WI38 (cell line): Measurements from ENCODE around the gene INSL6.

Experiments used
- H3K4me3 ChIP-seq: 2 replicates; pipeline ENCODE4 v1.5.1; 2011; ENCODE audit warnings: low read depth, mild to moderate bottlenecking, control low read depth, low read length
- TF ChIP-seq, protein P1 (sequence below): IDR thresholded peaks from 2 replicates; pipeline ENCODE4 v1.5.1; 2012; ENCODE audit warnings: low read depth, mild to moderate bottlenecking, control low read depth, low read length

Gene INSL6, protein sequence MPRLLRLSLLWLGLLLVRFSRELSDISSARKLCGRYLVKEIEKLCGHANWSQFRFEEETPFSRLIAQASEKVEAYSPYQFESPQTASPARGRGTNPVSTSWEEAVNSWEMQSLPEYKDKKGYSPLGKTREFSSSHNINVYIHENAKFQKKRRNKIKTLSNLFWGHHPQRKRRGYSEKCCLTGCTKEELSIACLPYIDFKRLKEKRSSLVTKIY

DNA sequence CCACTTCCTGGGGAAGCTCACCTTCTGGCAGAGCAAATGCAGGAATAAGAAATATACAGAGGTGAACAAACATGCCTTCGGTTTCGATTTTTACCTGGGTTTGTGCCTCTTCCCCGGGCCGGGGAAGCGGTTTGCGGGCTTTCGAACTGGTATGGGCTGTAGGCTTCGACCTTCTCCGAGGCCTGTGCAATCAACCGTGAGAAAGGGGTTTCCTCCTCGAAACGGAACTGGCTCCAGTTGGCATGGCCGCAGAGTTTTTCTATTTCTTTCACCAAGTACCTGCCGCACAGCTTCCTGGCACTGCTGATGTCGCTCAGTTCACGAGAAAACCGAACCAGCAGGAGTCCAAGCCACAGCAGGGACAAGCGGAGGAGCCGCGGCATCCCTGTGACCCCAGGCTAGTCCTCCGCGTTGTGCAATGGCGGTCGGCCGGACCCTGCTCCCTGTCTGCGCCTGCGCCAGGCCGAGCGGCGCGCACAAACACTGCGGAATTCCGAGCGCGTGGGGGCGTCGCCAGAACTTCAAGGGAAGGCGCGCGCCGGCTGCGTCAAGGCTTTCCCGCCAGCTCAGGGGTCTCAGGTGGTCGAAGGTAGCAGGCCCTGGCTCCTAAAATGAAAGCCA, at the start of gene INSL6:
TSS of gene INSL6 (minus strand) at position 420 of the 621 bp plus-strand sequence. CDS start at position 383, 37 bp downstream.
- TF ChIP-seq, protein P1, sequence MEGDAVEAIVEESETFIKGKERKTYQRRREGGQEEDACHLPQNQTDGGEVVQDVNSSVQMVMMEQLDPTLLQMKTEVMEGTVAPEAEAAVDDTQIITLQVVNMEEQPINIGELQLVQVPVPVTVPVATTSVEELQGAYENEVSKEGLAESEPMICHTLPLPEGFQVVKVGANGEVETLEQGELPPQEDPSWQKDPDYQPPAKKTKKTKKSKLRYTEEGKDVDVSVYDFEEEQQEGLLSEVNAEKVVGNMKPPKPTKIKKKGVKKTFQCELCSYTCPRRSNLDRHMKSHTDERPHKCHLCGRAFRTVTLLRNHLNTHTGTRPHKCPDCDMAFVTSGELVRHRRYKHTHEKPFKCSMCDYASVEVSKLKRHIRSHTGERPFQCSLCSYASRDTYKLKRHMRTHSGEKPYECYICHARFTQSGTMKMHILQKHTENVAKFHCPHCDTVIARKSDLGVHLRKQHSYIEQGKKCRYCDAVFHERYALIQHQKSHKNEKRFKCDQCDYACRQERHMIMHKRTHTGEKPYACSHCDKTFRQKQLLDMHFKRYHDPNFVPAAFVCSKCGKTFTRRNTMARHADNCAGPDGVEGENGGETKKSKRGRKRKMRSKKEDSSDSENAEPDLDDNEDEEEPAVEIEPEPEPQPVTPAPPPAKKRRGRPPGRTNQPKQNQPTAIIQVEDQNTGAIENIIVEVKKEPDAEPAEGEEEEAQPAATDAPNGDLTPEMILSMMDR, result no peak
- H3K4me3 ChIP-seq, result no peak within 1 kb of the TSS

DNA sequence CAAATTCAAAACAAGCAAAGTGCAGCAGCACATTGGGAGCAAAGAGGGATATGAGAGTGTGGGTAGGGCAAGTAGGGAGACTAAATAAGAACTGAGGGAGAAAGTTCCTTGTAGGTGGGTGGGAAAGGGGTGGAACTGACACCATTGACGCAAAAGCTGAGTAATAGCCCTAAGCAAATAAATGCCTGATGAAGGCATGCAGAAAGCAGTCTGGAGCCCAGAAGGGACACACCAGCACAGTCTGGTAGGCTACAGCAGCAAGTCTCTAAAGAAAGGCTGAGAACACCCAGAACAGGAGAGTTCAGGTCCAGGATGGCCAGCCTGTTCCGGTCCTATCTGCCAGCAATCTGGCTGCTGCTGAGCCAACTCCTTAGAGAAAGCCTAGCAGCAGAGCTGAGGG, 45.8 kb upstream of the INSL6 start, which contains the start of gene INSL4:
TSS of gene INSL4 (plus strand) at position 208 of the 400 bp plus-strand sequence. CDS start at position 313, 105 bp downstream.
- no peak within 1 kb of the TSS for H3K4me3 ChIP-seq
- TF ChIP-seq, protein P1, result no peak

DNA sequence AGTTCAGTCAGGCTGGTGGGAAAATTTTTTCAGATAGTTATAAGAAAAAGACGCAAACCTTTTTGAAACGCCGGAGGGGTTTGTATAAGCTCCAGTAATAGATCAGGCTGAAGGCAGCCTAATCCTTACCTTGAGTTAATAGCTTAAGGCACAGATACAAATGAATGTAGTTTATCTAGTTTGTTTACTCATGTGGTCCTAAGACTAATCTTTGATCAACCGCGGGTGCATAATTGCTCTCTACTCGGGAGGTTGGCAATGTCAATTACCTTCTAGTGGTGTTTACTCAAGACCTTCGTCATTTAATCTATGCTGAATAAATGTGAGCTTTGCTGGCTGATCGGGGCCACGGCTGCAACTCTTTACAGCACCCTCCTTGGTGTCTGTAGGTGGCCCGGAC, 45.1 kb upstream of the INSL6 start:
- H3K4me3 ChIP-seq, result no peak overlapping the region
- TF ChIP-seq, protein P1, result no peak

DNA sequence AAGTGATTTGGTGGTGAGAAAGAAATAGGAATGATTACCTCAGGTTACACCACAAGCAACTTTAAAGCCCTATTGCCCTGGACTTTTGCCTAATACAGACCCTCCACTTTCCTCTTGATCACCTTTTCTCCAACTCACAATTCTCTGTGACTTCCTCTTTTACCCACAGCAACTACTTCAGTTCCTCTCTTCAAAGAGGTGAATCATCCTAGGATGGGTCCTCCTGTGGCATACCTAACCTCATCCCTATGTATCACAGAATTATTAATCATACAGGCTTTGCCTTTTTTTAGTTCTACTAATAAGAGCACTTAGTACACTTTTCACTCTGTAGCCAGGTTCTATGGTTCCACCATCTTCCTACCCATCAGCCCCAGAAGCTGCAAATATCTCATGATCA, 19.6 kb upstream of the INSL6 start:
- TF ChIP-seq, protein P1, result no peak
- no peak overlapping the region for H3K4me3 ChIP-seq

DNA sequence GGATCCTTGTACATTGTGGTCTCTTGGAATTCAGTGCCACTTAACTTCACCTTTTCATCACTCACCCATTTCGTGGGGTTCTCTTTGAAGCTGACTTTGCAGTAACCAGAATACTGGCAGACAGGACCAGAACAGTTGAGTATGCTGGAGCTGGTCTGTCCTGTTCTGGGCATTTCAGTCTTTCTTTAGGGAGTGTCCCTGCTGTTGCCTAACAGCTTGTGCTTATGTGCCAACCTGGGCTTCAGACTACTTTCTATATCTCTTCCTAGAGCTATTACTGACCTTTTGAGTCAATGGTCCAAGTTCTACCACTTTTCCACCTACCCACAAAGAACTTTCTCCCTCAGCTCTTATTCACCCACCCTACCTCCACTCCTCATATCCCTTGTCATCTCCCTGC, 10.0 kb upstream of the INSL6 start:
- TF ChIP-seq, protein P1, result no peak
- H3K4me3 ChIP-seq, result no peak overlapping the region

DNA sequence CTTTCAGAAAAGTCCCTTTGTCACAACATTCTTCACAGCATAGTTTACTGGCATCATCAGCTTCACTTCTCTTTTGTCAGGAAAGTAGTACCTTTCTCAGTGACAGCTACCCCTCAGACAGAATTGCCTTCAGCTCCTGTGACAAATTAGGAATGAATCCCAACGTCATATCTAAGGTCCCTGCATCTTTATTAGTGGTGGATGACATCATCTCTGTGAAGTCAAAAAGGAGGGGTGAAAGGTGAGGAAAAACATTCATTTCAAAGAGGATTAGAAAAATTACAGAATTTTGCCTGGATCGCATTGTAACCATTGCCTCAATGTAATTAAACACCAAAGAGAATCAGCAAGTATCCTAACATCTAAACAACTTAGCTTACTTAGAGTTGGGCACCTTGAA, 7.9 kb upstream of the INSL6 start:
- TF ChIP-seq, protein P1, result no peak
- H3K4me3 ChIP-seq, result no peak overlapping the region

DNA sequence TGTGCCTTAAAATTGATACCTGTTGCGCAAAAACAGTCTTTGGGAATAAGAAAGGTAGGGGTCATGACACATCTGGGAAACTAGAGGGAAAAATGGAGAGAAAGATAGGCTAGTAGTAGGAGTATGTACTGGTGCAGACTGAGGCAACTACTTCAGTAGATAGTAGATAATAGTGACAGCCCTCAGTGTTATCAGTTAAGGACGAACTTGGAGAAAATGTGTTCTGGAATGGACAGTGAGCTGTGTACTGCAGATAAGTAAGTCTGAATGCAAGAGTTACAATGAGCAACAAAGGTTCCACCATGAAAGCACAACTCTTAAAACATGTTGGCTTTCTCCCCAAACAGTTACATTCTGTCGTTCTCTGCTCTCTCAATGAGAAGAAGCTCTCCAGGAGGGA, 6.5 kb upstream of the INSL6 start:
- TF ChIP-seq, protein P1, result no peak
- no peak overlapping the region for H3K4me3 ChIP-seq
